HEK293 (cell line): Measurements from ENCODE around the gene LY6G6F.

ENCODE experiments used
- GFI1B ChIP-seq: fragments of 450-650 bp; formaldehyde crosslinking; IDR thresholded peaks from 2 replicates; pipeline ENCODE4 v1.5.1; 2016; ENCODE audit warnings: missing biosample characterization, missing genetic modification characterization
- KLF7 ChIP-seq: fragments of 450-650 bp; formaldehyde crosslinking; IDR thresholded peaks from 2 replicates; pipeline ENCODE4 v1.5.1; 2016; ENCODE audit warnings: missing biosample characterization, missing genetic modification characterization, borderline replicate concordance
- KLF8 ChIP-seq: fragments of 450-650 bp; formaldehyde crosslinking; IDR thresholded peaks from 2 replicates; pipeline ENCODE4 v1.5.1; 2016; ENCODE audit warnings: missing biosample characterization, missing genetic modification characterization
- OSR2 ChIP-seq: fragments of 450-650 bp; formaldehyde crosslinking; IDR thresholded peaks from 2 replicates; pipeline ENCODE4 v1.5.1; 2016; ENCODE audit warnings: missing biosample characterization, missing genetic modification characterization
- PRDM10 ChIP-seq: fragments of 450-650 bp; formaldehyde crosslinking; IDR thresholded peaks from 2 replicates; pipeline ENCODE4 v1.5.1; 2016; ENCODE audit warnings: missing biosample characterization, missing genetic modification characterization
- PRDM2 ChIP-seq: fragments of 450-650 bp; formaldehyde crosslinking; IDR thresholded peaks from 2 replicates; pipeline ENCODE4 v1.5.1; 2016; ENCODE audit warnings: missing biosample characterization, missing genetic modification characterization, borderline replicate concordance
- PRDM4 ChIP-seq: fragments of 450-650 bp; formaldehyde crosslinking; IDR thresholded peaks from 2 replicates; pipeline ENCODE4 v1.5.1; 2017; ENCODE audit warnings: missing biosample characterization, missing genetic modification characterization
- REST ChIP-seq: fragments of 450-650 bp; formaldehyde crosslinking; IDR thresholded peaks from 2 replicates; pipeline ENCODE4 v1.5.1; 2016; ENCODE audit warnings: missing biosample characterization, missing genetic modification characterization
- ZNF121 ChIP-seq: fragments of 450-650 bp; formaldehyde crosslinking; IDR thresholded peaks from 2 replicates; pipeline ENCODE4 v1.5.1; 2016; ENCODE audit warnings: missing biosample characterization, missing genetic modification characterization
- ZNF175 ChIP-seq: fragments of 450-650 bp; formaldehyde crosslinking; IDR thresholded peaks from 2 replicates; pipeline ENCODE4 v1.5.1; 2016; ENCODE audit warnings: missing biosample characterization, missing genetic modification characterization
- ZNF18 ChIP-seq: fragments of 450-650 bp; formaldehyde crosslinking; IDR thresholded peaks from 2 replicates; pipeline ENCODE4 v1.5.1; 2016; ENCODE audit warnings: missing biosample characterization, missing genetic modification characterization
- ZNF211 ChIP-seq: fragments of 450-650 bp; formaldehyde crosslinking; IDR thresholded peaks from 2 replicates; pipeline ENCODE4 v1.5.1; 2016; ENCODE audit warnings: low read depth, missing biosample characterization, missing genetic modification characterization
- ZNF266 ChIP-seq: fragments of 450-650 bp; formaldehyde crosslinking; IDR thresholded peaks from 2 replicates; pipeline ENCODE4 v1.5.1; 2016; ENCODE audit warnings: missing biosample characterization, missing genetic modification characterization, low read depth
- ZNF354C ChIP-seq: fragments of 450-650 bp; formaldehyde crosslinking; IDR thresholded peaks from 2 replicates; pipeline ENCODE4 v1.5.1; 2016; ENCODE audit warnings: missing biosample characterization, missing genetic modification characterization, low read depth, borderline replicate concordance
- ZNF423 ChIP-seq: fragments of 450-650 bp; formaldehyde crosslinking; IDR thresholded peaks from 2 replicates; pipeline ENCODE4 v1.5.1; 2016; ENCODE audit warnings: missing biosample characterization, missing genetic modification characterization
- ZNF501 ChIP-seq: fragments of 450-650 bp; formaldehyde crosslinking; IDR thresholded peaks from 2 replicates; pipeline ENCODE4 v1.5.1; 2016; ENCODE audit warnings: missing biosample characterization, missing genetic modification characterization
- ZNF571 ChIP-seq: fragments of 450-650 bp; formaldehyde crosslinking; IDR thresholded peaks from 2 replicates; pipeline ENCODE4 v1.5.0; 2017; ENCODE audit warnings: missing biosample characterization, missing genetic modification characterization
- ZNF600 ChIP-seq: fragments of 450-650 bp; formaldehyde crosslinking; IDR thresholded peaks from 2 replicates; pipeline ENCODE4 v1.5.1; 2016; ENCODE audit warnings: missing biosample characterization, missing genetic modification characterization
- ZNF654 ChIP-seq: fragments of 450-650 bp; formaldehyde crosslinking; IDR thresholded peaks from 2 replicates; pipeline ENCODE4 v1.5.1; 2016; ENCODE audit warnings: low read depth, missing biosample characterization, missing genetic modification characterization
- ZNF707 ChIP-seq: fragments of 450-650 bp; formaldehyde crosslinking; IDR thresholded peaks from 2 replicates; pipeline ENCODE4 v1.5.1; 2016; ENCODE audit warnings: missing biosample characterization, missing genetic modification characterization
- ZNF792 ChIP-seq: fragments of 450-650 bp; formaldehyde crosslinking; IDR thresholded peaks from 2 replicates; pipeline ENCODE4 v1.5.1; 2016; ENCODE audit warnings: missing biosample characterization, missing genetic modification characterization

The LY6G6F gene

GRCh38 chr6:31702819-31703716 is 3.6 kb upstream of the LY6G6F start, which contains the start of gene ABHD16A (continued):
- no peak for TF ChIP-seq ZNF423 (tag by site-specific recombination)
- TF ChIP-seq ZNF792 (tag by site-specific recombination) = no peak
- TF ChIP-seq ZNF654 = no peak
- TF ChIP-seq ZNF121 (tag by site-specific recombination) = no peak
- no peak for TF ChIP-seq GFI1B (tag by site-specific recombination)
- TF ChIP-seq ZNF571 = no peak
- no peak for TF ChIP-seq ZNF354C (tag by site-specific recombination)
- peak; percentile 100 for TF ChIP-seq PRDM10 (tag by site-specific recombination)
- peak; percentile 36 for TF ChIP-seq OSR2 (tag by site-specific recombination)
- peak; percentile 76; the same call in 1 of the 2 replicates for TF ChIP-seq KLF8 (tag by site-specific recombination)
- peak; percentile 25; the same call in 1 of the 2 replicates for TF ChIP-seq ZNF600 (tag by site-specific recombination)
- no peak for TF ChIP-seq ZNF707 (tag by site-specific recombination)
- TF ChIP-seq PRDM2 = no peak
- TF ChIP-seq ZNF211 (tag by site-specific recombination) = no peak
- peak; percentile 79; the same call in 1 of the 2 replicates for TF ChIP-seq ZNF501 (tag by site-specific recombination)
- no peak for TF ChIP-seq ZNF18 (tag by site-specific recombination)
- no peak for TF ChIP-seq KLF7 (tag by site-specific recombination)
- TF ChIP-seq ZNF175 (tag by site-specific recombination) = no peak
- 0 out of 2 replicates have a peak, but pooled peaks have one; percentile 32 for TF ChIP-seq PRDM4 (tag by site-specific recombination)
- no peak; the same call in 1 of the 2 replicates for TF ChIP-seq REST (tag by site-specific recombination)
- TF ChIP-seq ZNF266 (tag by site-specific recombination) = no peak
